ENCODE results near the gene CUBN.

CUBN gene

GRCh38 chr10:16779384-16779915 lies 350.2 kb downstream of the CUBN start:
- H3K27ac ChIP-seq, result no peak overlapping the region
- no peak for TF ChIP-seq CTCF (IDR thresholded peaks at IDR 0.05)
- H3K27me3 ChIP-seq (ENCODE audit: control insufficient read depth, insufficient read depth, low read length), result no peaks in the 10 kb centered on the region
- no peaks in the 10 kb centered on the region for H3K4me1 ChIP-seq
- H3K36me3 ChIP-seq (ENCODE audit: control insufficient read depth, insufficient read depth, low read length), result no peaks in the 10 kb centered on the region
- H2AFZ ChIP-seq, result no peak overlapping the region
- H3K4me3 ChIP-seq (ENCODE audit: low read depth, low read length), result no peak overlapping the region
- H3K79me2 ChIP-seq, result peaks cover 2% of the 10 kb centered on the region
- no peak overlapping the region for H3K9ac ChIP-seq
- no peak overlapping the region for H3K4me2 ChIP-seq (ENCODE audit: low read length)
- H3K9me3 ChIP-seq (ENCODE audit: control insufficient read depth, low read length), result no peaks in the 10 kb centered on the region

- H3K4me1 ChIP-seq, result no peaks in the 10 kb centered on the region
- no peak overlapping the region for H2AFZ ChIP-seq
- H3K36me3 ChIP-seq (ENCODE audit: control insufficient read depth, insufficient read depth, low read length), result no peaks in the 10 kb centered on the region
- H3K27me3 ChIP-seq (ENCODE audit: control insufficient read depth, insufficient read depth, low read length), result no peaks in the 10 kb centered on the region
- no peak overlapping the region for H3K4me3 ChIP-seq (ENCODE audit: low read depth, low read length)
- peak; percentile 79 for TF ChIP-seq CTCF (IDR thresholded peaks at IDR 0.05)
- peaks cover 2% of the 10 kb centered on the region for H3K79me2 ChIP-seq
- no peak overlapping the region for H3K27ac ChIP-seq
- no peaks in the 10 kb centered on the region for H3K9me3 ChIP-seq (ENCODE audit: control insufficient read depth, low read length)
- H3K9ac ChIP-seq, result no peak overlapping the region
- H3K4me2 ChIP-seq (ENCODE audit: low read length), result no peak overlapping the region
Observed at GRCh38 chr10:16777473-16778370, 351.9 kb downstream of the CUBN start.

DNA sequence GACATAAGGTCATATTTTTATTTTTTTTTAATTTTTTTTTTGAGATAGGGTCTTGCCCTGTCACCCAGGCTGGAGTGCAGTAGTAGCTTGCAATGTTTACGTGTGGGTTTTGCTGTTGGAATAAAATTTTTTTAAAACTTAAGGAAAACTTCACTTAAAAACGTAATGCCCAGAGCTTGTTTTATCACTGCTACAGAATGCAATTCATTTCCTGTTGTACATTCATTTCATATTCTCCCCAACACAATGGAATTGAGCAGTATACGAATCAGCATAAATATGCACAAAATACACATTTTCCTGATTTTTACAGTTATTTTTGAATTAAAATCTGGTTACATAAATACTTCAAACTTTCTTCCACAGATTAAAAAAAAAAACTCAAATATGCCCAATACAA lies 352.7 kb downstream of the CUBN start:
- H3K4me2 ChIP-seq (ENCODE audit: low read length), result no peak overlapping the region
- no peaks in the 10 kb centered on the region for H3K36me3 ChIP-seq (ENCODE audit: control insufficient read depth, insufficient read depth, low read length)
- H3K27ac ChIP-seq, result no peak overlapping the region
- TF ChIP-seq CTCF (IDR thresholded peaks at IDR 0.05), result no peak
- no peaks in the 10 kb centered on the region for H3K27me3 ChIP-seq (ENCODE audit: control insufficient read depth, insufficient read depth, low read length)
- H3K9me3 ChIP-seq (ENCODE audit: control insufficient read depth, low read length), result no peaks in the 10 kb centered on the region
- H3K4me1 ChIP-seq, result no peaks in the 10 kb centered on the region
- H3K4me3 ChIP-seq (ENCODE audit: low read depth, low read length), result no peak overlapping the region
- H3K79me2 ChIP-seq, result peaks cover 2% of the 10 kb centered on the region
- H3K9ac ChIP-seq, result no peak overlapping the region
- no peak overlapping the region for H2AFZ ChIP-seq

All from parathyroid adenoma (tissue), 2 donors.